Measurements from ENCODE around the gene EHD2. TPM values are rescaled to one million over a fixed set of nuclear protein-coding genes. Genes with fewer than 3 reads are reported as not detected.
"Not testable (repeated sequence)": the region's sequence is repeated elsewhere in the genome, so short reads cannot be mapped to it uniquely, and the experiment has no call there.

EHD2 gene
- total RNA-seq, 1 experiment from 2014 or later = 0.11 TPM

DNA sequence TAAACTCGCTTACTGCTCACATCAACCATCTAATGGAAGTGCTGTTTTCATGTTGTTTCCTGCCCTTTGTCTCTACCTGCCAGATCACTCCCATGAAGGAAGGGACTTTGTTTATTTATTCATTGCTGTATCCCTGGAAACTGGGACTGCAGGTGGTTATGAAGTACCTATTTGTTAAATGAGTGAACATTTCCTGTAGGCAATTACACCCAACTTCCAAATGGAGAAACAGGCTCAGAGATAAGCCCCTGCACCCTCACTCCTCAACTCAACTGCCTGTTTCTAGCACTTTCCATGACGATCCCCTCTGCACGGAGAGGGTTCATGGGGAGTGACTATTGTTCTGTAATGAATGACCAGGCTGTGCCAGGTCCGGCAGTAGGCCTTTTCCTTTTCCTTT is 63.3 kb downstream of the EHD2 start:
- H3K9me2 ChIP-seq (replicated peaks; ENCODE audit: low read length) = no peaks in the 10 kb centered on the region
- H3K36me3 ChIP-seq (ENCODE audit: low read depth, low read length) = peaks cover 5% of the 10 kb centered on the region; the same call in 1 of the 2 replicates
- H4K20me1 ChIP-seq (ENCODE audit: low read length) = no peaks in the 10 kb centered on the region
- TF ChIP-seq EZH2phosphoT487 (IDR thresholded peaks at IDR 0.05; ENCODE audit: borderline replicate concordance, low read length) (no peak), EZH2 (IDR thresholded peaks at IDR 0.05; ENCODE audit: low read length, unreplicated experiment) (no peak)
- TF ChIP-seq, protein P1, sequence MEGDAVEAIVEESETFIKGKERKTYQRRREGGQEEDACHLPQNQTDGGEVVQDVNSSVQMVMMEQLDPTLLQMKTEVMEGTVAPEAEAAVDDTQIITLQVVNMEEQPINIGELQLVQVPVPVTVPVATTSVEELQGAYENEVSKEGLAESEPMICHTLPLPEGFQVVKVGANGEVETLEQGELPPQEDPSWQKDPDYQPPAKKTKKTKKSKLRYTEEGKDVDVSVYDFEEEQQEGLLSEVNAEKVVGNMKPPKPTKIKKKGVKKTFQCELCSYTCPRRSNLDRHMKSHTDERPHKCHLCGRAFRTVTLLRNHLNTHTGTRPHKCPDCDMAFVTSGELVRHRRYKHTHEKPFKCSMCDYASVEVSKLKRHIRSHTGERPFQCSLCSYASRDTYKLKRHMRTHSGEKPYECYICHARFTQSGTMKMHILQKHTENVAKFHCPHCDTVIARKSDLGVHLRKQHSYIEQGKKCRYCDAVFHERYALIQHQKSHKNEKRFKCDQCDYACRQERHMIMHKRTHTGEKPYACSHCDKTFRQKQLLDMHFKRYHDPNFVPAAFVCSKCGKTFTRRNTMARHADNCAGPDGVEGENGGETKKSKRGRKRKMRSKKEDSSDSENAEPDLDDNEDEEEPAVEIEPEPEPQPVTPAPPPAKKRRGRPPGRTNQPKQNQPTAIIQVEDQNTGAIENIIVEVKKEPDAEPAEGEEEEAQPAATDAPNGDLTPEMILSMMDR (conservative IDR thresholded peaks at IDR 0.05; ENCODE audit: low read depth, low read length) = no peak
- BruUV-seq (replicated peaks) = no TSS peak
- H2AFZ ChIP-seq (ENCODE audit: low read length) = no peak overlapping the region
- H3K9me3 ChIP-seq (ENCODE audit: low read length) = no peaks in the 10 kb centered on the region
- peaks cover 25% of the 10 kb centered on the region for H3K79me2 ChIP-seq (ENCODE audit: low read length)
- peak overlapping the region; percentile 11; the same call in 1 of the 2 replicates for H3K27ac ChIP-seq (ENCODE audit: low read length)
- CTCF ChIA-PET = no interaction called here
- H3K4me2 ChIP-seq (ENCODE audit: low read length) = 0 out of 2 replicates have a peak overlapping the region, but pooled peaks have one; percentile 0
- no peak overlapping the region for H3K9ac ChIP-seq (ENCODE audit: low read length)
- ATAC-seq (peak; percentile 21), DNase-seq (peak; percentile 60)
- peaks cover 8% of the 10 kb centered on the region for H3K4me1 ChIP-seq (ENCODE audit: insufficient read depth, low read length)
- intact Hi-C loops (cut with micrococcal nuclease) = no loop called here
- POLR2A ChIA-PET (ENCODE audit: unreplicated experiment) = no interaction called here
- H3F3A ChIP-seq (ENCODE audit: low read length, unreplicated experiment) = no peaks in the 10 kb centered on the region
- no peak overlapping the region for H3K4me3 ChIP-seq (ENCODE audit: low read length)
- no peaks in the 10 kb centered on the region for H3K27me3 ChIP-seq (ENCODE audit: low read length)

DNA sequence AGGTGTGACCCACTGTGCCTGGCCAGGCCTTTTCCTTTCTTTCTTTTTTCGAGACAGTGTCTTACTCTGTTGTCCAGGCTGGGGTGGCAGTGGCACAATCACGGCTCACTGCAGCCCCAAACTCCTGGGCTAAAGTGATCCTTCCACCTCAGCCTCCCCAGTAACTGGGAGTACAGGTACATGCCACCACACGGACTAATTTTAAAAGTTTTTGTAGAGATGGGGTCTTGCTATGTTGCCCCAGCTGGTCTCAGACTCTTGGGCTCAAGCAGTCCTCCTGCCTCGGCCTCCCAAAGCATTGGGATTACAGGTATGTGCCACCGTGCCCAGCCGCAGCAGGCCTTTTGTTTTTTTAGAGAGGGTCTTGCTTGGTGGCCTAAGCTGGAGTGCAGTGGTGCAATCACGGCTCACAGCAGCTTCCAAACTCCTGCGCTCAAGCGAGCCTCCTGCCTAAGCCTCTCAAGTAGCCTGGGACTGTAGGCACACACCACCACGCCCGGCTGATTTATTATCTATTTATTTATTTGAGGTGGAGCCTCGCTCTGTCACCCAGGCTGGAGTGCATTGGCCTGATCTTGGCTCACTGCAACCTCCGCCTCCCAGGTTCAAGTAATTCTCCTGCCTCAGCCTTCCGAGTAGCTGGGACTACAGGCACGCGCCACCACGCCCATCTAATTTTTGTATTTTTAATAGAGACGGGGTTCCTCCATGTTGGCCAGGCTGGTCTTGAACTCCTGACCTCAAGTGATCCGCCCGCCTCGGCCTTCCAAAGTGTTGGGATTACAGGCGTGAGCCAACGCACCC is 64.2 kb downstream of the EHD2 start:
- POLR2A ChIA-PET (ENCODE audit: unreplicated experiment); H3K4me1 ChIP-seq (ENCODE audit: insufficient read depth, low read length); DNase-seq; H3K9me2 ChIP-seq (replicated peaks; ENCODE audit: low read length); CTCF ChIA-PET; H4K20me1 ChIP-seq (ENCODE audit: low read length); H3K9me3 ChIP-seq (ENCODE audit: low read length); H3K36me3 ChIP-seq (ENCODE audit: low read depth, low read length); H3F3A ChIP-seq (ENCODE audit: low read length, unreplicated experiment); intact Hi-C loops (cut with micrococcal nuclease); H3K27ac ChIP-seq (ENCODE audit: low read length); H3K27me3 ChIP-seq (ENCODE audit: low read length); ATAC-seq: not testable (repeated sequence)
- Histone ChIP-seq H2AFZ (ENCODE audit: low read length) (peak overlapping the region; percentile 98; the same call in 1 of the 2 replicates), H3K4me3 (ENCODE audit: low read length) (peak overlapping the region; percentile 97), H3K9ac (ENCODE audit: low read length) (peak overlapping the region; percentile 97), H3K79me2 (ENCODE audit: low read length) (peaks cover 25% of the 10 kb centered on the region), H3K4me2 (ENCODE audit: low read length) (peak overlapping the region; percentile 97)
- BruUV-seq (replicated peaks) = TSS peak; percentile 91

DNA sequence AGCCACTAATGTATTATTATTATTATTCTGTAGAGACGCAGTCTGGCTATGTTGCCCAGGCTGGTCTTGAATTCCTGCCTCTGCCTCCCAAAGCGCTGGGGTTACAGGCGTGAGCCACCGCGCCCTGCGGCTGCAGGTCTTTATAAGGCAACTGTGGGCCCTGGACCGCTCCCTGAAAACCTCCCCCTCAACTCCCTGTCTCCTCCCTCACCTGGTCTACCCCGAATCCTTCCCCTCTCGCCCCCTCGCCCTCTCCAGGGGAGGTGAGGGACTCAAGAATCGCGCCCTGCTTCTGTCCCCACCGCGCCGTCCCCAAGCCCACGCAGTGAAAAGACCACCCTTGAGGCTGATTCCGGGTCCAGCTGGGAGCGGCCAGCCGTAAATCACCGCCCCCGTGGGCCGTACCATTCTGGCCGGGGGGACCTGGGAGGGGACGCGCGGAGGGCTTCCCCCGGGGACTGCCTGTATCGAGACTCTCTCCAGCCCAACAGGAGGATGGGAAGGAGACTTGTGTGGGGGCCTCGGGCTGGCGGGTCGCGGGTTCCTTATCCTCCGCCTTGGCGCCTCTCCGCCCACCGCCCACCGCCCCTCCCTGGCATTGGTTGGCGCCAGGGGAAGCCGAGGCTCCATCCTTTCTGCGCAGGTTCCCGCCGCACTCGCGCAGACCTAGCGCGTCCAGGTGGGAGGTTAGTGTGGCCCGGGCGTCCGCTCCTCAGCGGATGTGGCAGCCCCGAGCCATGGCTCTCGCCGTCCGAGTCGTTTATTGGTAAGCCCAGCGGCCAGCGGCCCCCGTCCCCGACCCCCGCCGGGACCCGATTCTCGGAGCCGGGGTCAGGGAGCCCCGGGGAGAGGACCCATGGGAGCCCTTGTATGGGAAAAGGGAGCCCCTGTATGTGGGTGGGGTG is 65.1 kb downstream of the EHD2 start, which contains the start of gene SELENOW:
Gene SELENOW (plus strand): TSS at position 655 of the 905 bp plus-strand sequence. CDS start 83 bp downstream, at position 738.
- CTCF ChIA-PET = no interaction called here
- Histone ChIP-seq H3K4me1 (ENCODE audit: insufficient read depth, low read length) (peaks cover 8% of the 10 kb centered on the region), H3K9ac (ENCODE audit: low read length) (peak within 1 kb of the TSS; percentile 97), H3K36me3 (ENCODE audit: low read depth, low read length) (peaks cover 8% of the 10 kb centered on the region), H3K9me3 (ENCODE audit: low read length) (no peaks in the 10 kb centered on the region), H2AFZ (ENCODE audit: low read length) (peak within 1 kb of the TSS; percentile 98), H3K79me2 (ENCODE audit: low read length) (peaks cover 25% of the 10 kb centered on the region), H3K9me2 (replicated peaks; ENCODE audit: low read length) (no peaks in the 10 kb centered on the region), H3K4me3 (ENCODE audit: low read length) (peak within 1 kb of the TSS; percentile 97), H3K4me2 (ENCODE audit: low read length) (peak within 1 kb of the TSS; percentile 97), H3F3A (ENCODE audit: low read length, unreplicated experiment) (no peaks in the 10 kb centered on the region), H4K20me1 (ENCODE audit: low read length) (no peaks in the 10 kb centered on the region), H3K27me3 (ENCODE audit: low read length) (no peaks in the 10 kb centered on the region), H3K27ac (ENCODE audit: low read length) (peak within 1 kb of the TSS; percentile 88)
- ATAC-seq (peak; percentile 88), DNase-seq (peak; percentile 67)
- intact Hi-C loops (cut with micrococcal nuclease) = no loop called here
- no TSS peak for BruUV-seq (replicated peaks)
- POLR2A ChIA-PET (ENCODE audit: unreplicated experiment) = interaction anchor here (0.6 kb wide), 1 partner anchor 19 kb away, joined by 3 read pairs; no protein-coding TSS in a partner anchor
- TF ChIP-seq EZH2phosphoT487 (IDR thresholded peaks at IDR 0.05; ENCODE audit: borderline replicate concordance, low read length) = no peak
